NT2/D1 (cell line): Measurements from ENCODE around the gene JAKMIP3.

Experiments used
- YY1 ChIP-seq: IDR thresholded peaks from 2 replicates; pipeline ENCODE4 v1.6.1; 2011; ENCODE audit not compliant: insufficient read length, insufficient read depth
- ZNF274 ChIP-seq: IDR thresholded peaks from 2 replicates; pipeline ENCODE4 v1.6.1; 2011; ENCODE audit warnings: mild to moderate bottlenecking, low read depth, low read length

DNA sequence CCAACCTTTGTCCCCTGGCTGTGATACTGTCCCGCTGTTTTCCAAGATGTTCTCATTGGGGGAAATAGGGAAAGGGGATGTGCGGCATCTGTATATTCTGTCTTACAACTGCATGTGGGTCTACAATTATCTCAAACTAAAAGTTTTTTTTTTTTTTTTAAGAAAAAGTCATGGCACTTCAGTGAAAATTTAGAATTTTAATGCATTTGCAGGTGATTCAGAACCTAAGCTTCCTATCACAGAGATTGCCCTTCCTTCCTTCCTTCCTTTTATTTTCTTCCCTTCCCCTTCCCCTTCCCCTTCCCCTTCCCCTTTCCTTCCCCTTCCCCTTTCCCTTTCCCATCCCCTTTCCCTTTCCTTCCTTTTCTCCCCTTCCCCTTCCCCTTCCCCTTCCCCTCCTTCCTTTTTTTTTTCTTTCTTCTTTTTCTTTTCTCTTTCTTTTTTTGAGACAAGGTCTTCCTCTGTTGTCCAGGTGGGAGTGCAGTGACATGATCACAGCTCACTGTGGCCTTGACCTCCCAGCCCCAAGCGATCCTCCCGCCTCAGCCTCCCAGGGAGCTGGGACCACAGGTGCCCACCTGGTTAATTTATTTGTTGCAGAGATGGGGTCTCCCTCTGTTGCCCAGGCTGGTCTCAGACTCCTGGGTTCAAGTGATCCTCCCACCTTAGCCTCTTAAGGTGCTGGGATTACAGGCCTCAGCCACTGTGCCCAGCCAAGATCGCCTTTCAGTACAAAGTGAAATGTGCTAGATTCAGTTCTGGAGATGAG is 32.0 kb downstream of the JAKMIP3 start:
- TF ChIP-seq YY1 = no peak
- no peak for TF ChIP-seq ZNF274
